ENCODE data around the gene DXO.
"Not testable (repeated sequence)": the region's sequence is repeated elsewhere in the genome, so short reads cannot be mapped to it uniquely, and the experiment has no call there.

DXO gene

GRCh38 chr6:31989363-31989762 is 17.4 kb upstream of the DXO start:
- not testable (repeated sequence) for H3K4me3 ChIP-seq (ENCODE audit: low read depth, low read length); DNase-seq (ENCODE audit: low read depth)

GRCh38 chr6:31981744-31982143 is 9.8 kb upstream of the DXO start, which contains the start of gene C4A:
Gene C4A, plus strand, starts transcription at chr6:31982057. Its CDS starts 51 bp downstream, at chr6:31982108.
- not testable (repeated sequence) for H3K4me3 ChIP-seq (ENCODE audit: low read depth, low read length); DNase-seq (ENCODE audit: low read depth)

GRCh38 chr6:31980998-31981397 is 9.1 kb upstream of the DXO start:
- DNase-seq (ENCODE audit: low read depth); H3K4me3 ChIP-seq (ENCODE audit: low read depth, low read length): not testable (repeated sequence)

GRCh38 chr6:31980195-31980876 is 8.4 kb upstream of the DXO start:
- not testable (repeated sequence) for H3K4me3 ChIP-seq (ENCODE audit: low read depth, low read length); DNase-seq (ENCODE audit: low read depth)

GRCh38 chr6:31979238-31979898 is 7.4 kb upstream of the DXO start:
- TF ChIP-seq CTCF (IDR thresholded peaks at IDR 0.05; ENCODE audit: control insufficient read depth, extremely low read depth, insufficient read depth): no peak

GRCh38 chr6:31978831-31979230 is 6.9 kb upstream of the DXO start:
- no peak overlapping the region for H3K4me3 ChIP-seq (ENCODE audit: low read depth, low read length)
- no peak for TF ChIP-seq CTCF (IDR thresholded peaks at IDR 0.05; ENCODE audit: control insufficient read depth, extremely low read depth, insufficient read depth)
- no peak for DNase-seq (ENCODE audit: low read depth)

More at GRCh38 chr6:31979238-31979898, 7.4 kb upstream of the DXO start:
- DNase-seq (ENCODE audit: low read depth): no peak
- no peak overlapping the region for H3K4me3 ChIP-seq (ENCODE audit: low read depth, low read length)

- TF ChIP-seq CTCF (IDR thresholded peaks at IDR 0.05; ENCODE audit: control insufficient read depth, extremely low read depth, insufficient read depth): no peak
Measured at GRCh38 chr6:31977816-31978431, 6.0 kb upstream of the DXO start.

GRCh38 chr6:31976065-31976464 is 4.1 kb upstream of the DXO start:
- H3K4me3 ChIP-seq (ENCODE audit: low read depth, low read length); DNase-seq (ENCODE audit: low read depth): not testable (repeated sequence)

More at GRCh38 chr6:31977816-31978431, 6.0 kb upstream of the DXO start:
- no peak for DNase-seq (ENCODE audit: low read depth)
- H3K4me3 ChIP-seq (ENCODE audit: low read depth, low read length): no peak overlapping the region

GRCh38 chr6:31972709-31973350 is 892 bp upstream of the DXO start:
- no peak for TF ChIP-seq CTCF (IDR thresholded peaks at IDR 0.05; ENCODE audit: control insufficient read depth, extremely low read depth, insufficient read depth)
- no peak for DNase-seq (ENCODE audit: low read depth)
- H3K4me3 ChIP-seq (ENCODE audit: low read depth, low read length): peak overlapping the region; percentile 98
